ENCODE measurements around the gene DRAM1.
"Not testable (repeated sequence)": the region's sequence is repeated elsewhere in the genome, so short reads cannot be mapped to it uniquely, and the experiment has no call there.

Gene DRAM1

GRCh38 chr12:101852998-101853397 is 24.4 kb upstream of the DRAM1 start:
- no peak for DNase-seq (ENCODE audit: low read depth)
- TF ChIP-seq CTCF (IDR thresholded peaks at IDR 0.05; ENCODE audit: insufficient read depth, low read depth, low read length, missing control alignments): no peak
- no peak overlapping the region for H3K4me3 ChIP-seq (ENCODE audit: low read depth, low read length)

GRCh38 chr12:101854747-101855146 is 22.6 kb upstream of the DRAM1 start:
- DNase-seq (ENCODE audit: low read depth): peak; percentile 79
- no peak for TF ChIP-seq CTCF (IDR thresholded peaks at IDR 0.05; ENCODE audit: insufficient read depth, low read depth, low read length, missing control alignments)
- no peak overlapping the region for H3K4me3 ChIP-seq (ENCODE audit: low read depth, low read length)

- H3K4me3 ChIP-seq (ENCODE audit: low read depth, low read length): no peak overlapping the region
- TF ChIP-seq CTCF (IDR thresholded peaks at IDR 0.05; ENCODE audit: insufficient read depth, low read depth, low read length, missing control alignments): no peak
- no peak for DNase-seq (ENCODE audit: low read depth)
These were observed 22.0 kb upstream of the DRAM1 start for GRCh38 chr12:101855364-101855884.

- H3K4me3 ChIP-seq (ENCODE audit: low read depth, low read length): no peak overlapping the region
- no peak for DNase-seq (ENCODE audit: low read depth)
- no peak for TF ChIP-seq CTCF (IDR thresholded peaks at IDR 0.05; ENCODE audit: insufficient read depth, low read depth, low read length, missing control alignments)
These were observed 21.4 kb upstream of the DRAM1 start for GRCh38 chr12:101855976-101856375.

GRCh38 chr12:101856614-101857013 is 20.8 kb upstream of the DRAM1 start:
- not testable (repeated sequence) for H3K4me3 ChIP-seq (ENCODE audit: low read depth, low read length)
- peak; percentile 83 for DNase-seq (ENCODE audit: low read depth)

GRCh38 chr12:101857043-101857558 is 20.3 kb upstream of the DRAM1 start:
- no peak for TF ChIP-seq CTCF (IDR thresholded peaks at IDR 0.05; ENCODE audit: insufficient read depth, low read depth, low read length, missing control alignments)
- H3K4me3 ChIP-seq (ENCODE audit: low read depth, low read length): no peak overlapping the region
- DNase-seq (ENCODE audit: low read depth): peak; percentile 74

- DNase-seq (ENCODE audit: low read depth): no peak
- TF ChIP-seq CTCF (IDR thresholded peaks at IDR 0.05; ENCODE audit: insufficient read depth, low read depth, low read length, missing control alignments): no peak
- no peak overlapping the region for H3K4me3 ChIP-seq (ENCODE audit: low read depth, low read length)
These were observed 19.0 kb upstream of the DRAM1 start for GRCh38 chr12:101858361-101858760.
